ENCODE data around the gene BAZ2B.

The BAZ2B gene

DNA sequence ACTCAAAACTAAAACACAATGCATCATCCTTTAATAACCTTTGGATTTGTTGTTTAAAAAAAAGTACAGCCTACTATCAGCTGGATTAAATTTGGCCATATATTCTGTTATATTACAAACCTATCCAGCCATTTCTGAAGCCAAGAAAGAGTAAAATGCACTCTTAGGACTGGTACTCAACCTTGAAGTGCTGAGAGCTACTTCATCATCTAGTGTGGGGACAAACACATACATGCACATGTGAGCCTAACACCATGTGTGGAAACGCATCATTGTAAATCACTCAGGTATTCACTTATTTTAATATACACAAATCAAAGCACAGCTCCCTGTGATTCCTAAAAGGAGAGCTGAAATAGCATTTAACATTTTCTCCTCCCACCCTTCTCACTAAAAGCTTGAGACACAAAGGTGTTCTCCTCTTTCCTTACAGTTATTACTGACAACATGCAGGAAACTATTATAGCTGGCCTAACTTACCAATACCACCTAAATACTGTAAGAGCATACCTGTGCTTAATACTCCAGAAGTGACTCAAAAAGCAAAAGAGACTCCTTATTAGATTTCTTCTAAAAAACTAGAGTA lies 7.5 kb downstream of the BAZ2B start:
- H3K79me2 ChIP-seq (ENCODE audit: insufficient read depth, low read length): no peaks in the 10 kb centered on the region

DNA sequence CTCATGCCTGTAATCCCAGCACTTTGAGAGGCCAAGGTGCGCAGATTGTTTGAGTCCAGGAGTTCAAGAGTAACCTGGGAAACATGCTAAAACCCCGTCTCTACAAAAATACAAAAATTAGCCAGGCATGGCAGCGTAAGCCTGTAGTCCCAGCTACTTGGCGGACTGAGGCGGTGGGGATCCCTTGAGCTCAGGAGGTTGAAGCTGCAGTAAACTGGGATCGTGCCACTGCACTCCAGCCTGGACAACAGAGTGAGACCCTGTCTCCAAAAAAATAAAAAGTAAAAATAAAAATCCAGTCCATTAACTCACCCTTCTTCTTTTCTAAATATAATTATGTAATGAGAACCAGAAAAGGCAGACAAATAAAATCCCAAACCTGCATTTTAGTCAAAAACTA lies 8.2 kb downstream of the BAZ2B start:
- H3K27me3 ChIP-seq (ENCODE audit: low read length): no peaks in the 10 kb centered on the region
- H3K36me3 ChIP-seq (ENCODE audit: low read length): no peaks in the 10 kb centered on the region
- no peaks in the 10 kb centered on the region for H3F3A ChIP-seq (ENCODE audit: insufficient read depth)
- no peaks in the 10 kb centered on the region for H3K9me3 ChIP-seq (ENCODE audit: insufficient read depth, low read length)
- no peaks in the 10 kb centered on the region for H3K9me2 ChIP-seq (replicated peaks; ENCODE audit: insufficient read depth, low read length)
- H3K79me2 ChIP-seq (ENCODE audit: insufficient read depth, low read length): no peaks in the 10 kb centered on the region
- no peak overlapping the region for H3K9ac ChIP-seq (ENCODE audit: low read length)
- no peak overlapping the region for H3K4me2 ChIP-seq (ENCODE audit: low read depth, low read length, poor library complexity, severe bottlenecking)
- TF ChIP-seq EZH2phosphoT487 (conservative IDR thresholded peaks at IDR 0.05; ENCODE audit: low read length): no peak
- TF ChIP-seq, protein P1, sequence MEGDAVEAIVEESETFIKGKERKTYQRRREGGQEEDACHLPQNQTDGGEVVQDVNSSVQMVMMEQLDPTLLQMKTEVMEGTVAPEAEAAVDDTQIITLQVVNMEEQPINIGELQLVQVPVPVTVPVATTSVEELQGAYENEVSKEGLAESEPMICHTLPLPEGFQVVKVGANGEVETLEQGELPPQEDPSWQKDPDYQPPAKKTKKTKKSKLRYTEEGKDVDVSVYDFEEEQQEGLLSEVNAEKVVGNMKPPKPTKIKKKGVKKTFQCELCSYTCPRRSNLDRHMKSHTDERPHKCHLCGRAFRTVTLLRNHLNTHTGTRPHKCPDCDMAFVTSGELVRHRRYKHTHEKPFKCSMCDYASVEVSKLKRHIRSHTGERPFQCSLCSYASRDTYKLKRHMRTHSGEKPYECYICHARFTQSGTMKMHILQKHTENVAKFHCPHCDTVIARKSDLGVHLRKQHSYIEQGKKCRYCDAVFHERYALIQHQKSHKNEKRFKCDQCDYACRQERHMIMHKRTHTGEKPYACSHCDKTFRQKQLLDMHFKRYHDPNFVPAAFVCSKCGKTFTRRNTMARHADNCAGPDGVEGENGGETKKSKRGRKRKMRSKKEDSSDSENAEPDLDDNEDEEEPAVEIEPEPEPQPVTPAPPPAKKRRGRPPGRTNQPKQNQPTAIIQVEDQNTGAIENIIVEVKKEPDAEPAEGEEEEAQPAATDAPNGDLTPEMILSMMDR (IDR thresholded peaks at IDR 0.05; ENCODE audit: insufficient read depth, low read length, poor library complexity, severe bottlenecking): no peak
- peaks cover 3% of the 10 kb centered on the region; the same call in 1 of the 2 replicates for H4K20me1 ChIP-seq (ENCODE audit: low read depth, low read length)
- no peak overlapping the region for H3K27ac ChIP-seq (ENCODE audit: low read depth, low read length)
- H2AFZ ChIP-seq (ENCODE audit: low read depth, low read length, severe bottlenecking): no peak overlapping the region
- H3K4me3 ChIP-seq (ENCODE audit: insufficient read depth, low read length, poor library complexity, severe bottlenecking): no peak overlapping the region

More for the DNA sequence above, 7.5 kb downstream of the BAZ2B start:
- Histone ChIP-seq H3K36me3 (ENCODE audit: low read length) (no peaks in the 10 kb centered on the region), H3K27ac (ENCODE audit: low read depth, low read length) (no peak overlapping the region), H3K9me2 (replicated peaks; ENCODE audit: insufficient read depth, low read length) (no peaks in the 10 kb centered on the region), H2AFZ (ENCODE audit: low read depth, low read length, severe bottlenecking) (no peak overlapping the region), H3F3A (ENCODE audit: insufficient read depth) (no peaks in the 10 kb centered on the region), H3K27me3 (ENCODE audit: low read length) (no peaks in the 10 kb centered on the region), H3K4me3 (ENCODE audit: insufficient read depth, low read length, poor library complexity, severe bottlenecking) (no peak overlapping the region), H4K20me1 (ENCODE audit: low read depth, low read length) (peaks cover 3% of the 10 kb centered on the region; the same call in 1 of the 2 replicates), H3K4me2 (ENCODE audit: low read depth, low read length, poor library complexity, severe bottlenecking) (no peak overlapping the region), H3K9me3 (ENCODE audit: insufficient read depth, low read length) (no peaks in the 10 kb centered on the region), H3K9ac (ENCODE audit: low read length) (no peak overlapping the region)
- TF ChIP-seq, protein P1 (IDR thresholded peaks at IDR 0.05; ENCODE audit: insufficient read depth, low read length, poor library complexity, severe bottlenecking): no peak
- TF ChIP-seq EZH2phosphoT487 (conservative IDR thresholded peaks at IDR 0.05; ENCODE audit: low read length): no peak

DNA sequence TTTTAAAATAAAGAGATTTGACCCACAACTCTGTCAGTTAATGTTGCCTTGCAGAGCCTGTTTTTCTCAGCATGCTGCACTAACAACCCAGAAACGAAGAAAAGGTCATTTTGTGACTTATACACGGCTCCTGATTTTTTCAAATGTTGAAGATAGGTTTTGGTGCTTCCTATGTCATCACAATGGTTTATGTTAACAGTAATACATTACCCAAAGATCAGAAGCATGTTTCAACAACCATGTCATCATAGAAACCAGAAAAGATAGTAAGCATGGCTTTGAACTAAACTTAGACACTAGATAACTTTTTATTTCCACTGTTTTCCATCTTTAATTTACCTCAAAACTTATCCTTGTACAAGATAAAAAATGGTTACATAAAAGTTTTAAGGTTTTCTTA lies 10.1 kb downstream of the BAZ2B start:
- TF ChIP-seq, protein P1 (IDR thresholded peaks at IDR 0.05; ENCODE audit: insufficient read depth, low read length, poor library complexity, severe bottlenecking): no peak
- TF ChIP-seq EZH2phosphoT487 (conservative IDR thresholded peaks at IDR 0.05; ENCODE audit: low read length): no peak
- H4K20me1 ChIP-seq (ENCODE audit: low read depth, low read length): no peaks in the 10 kb centered on the region
- no peaks in the 10 kb centered on the region for H3K79me2 ChIP-seq (ENCODE audit: insufficient read depth, low read length)
- no peaks in the 10 kb centered on the region for H3F3A ChIP-seq (ENCODE audit: insufficient read depth)
- H3K9me2 ChIP-seq (replicated peaks; ENCODE audit: insufficient read depth, low read length): no peaks in the 10 kb centered on the region
- H3K27ac ChIP-seq (ENCODE audit: low read depth, low read length): no peak overlapping the region
- no peak overlapping the region for H2AFZ ChIP-seq (ENCODE audit: low read depth, low read length, severe bottlenecking)
- no peak overlapping the region for H3K4me2 ChIP-seq (ENCODE audit: low read depth, low read length, poor library complexity, severe bottlenecking)
- no peaks in the 10 kb centered on the region for H3K27me3 ChIP-seq (ENCODE audit: low read length)
- H3K4me3 ChIP-seq (ENCODE audit: insufficient read depth, low read length, poor library complexity, severe bottlenecking): no peak overlapping the region
- no peak overlapping the region for H3K9ac ChIP-seq (ENCODE audit: low read length)
- no peaks in the 10 kb centered on the region for H3K9me3 ChIP-seq (ENCODE audit: insufficient read depth, low read length)
- H3K36me3 ChIP-seq (ENCODE audit: low read length): no peaks in the 10 kb centered on the region

Measured in SU-DHL-6 (cell line).